ENCODE results near the gene PHF21B. TPM values are rescaled to one million over a fixed set of nuclear protein-coding genes. Genes with fewer than 3 reads are reported as not detected.

PHF21B gene
- total and polyA plus RNA-seq, 12 donors: 0.30 to 4.4 (median 1.8) TPM

DNA sequence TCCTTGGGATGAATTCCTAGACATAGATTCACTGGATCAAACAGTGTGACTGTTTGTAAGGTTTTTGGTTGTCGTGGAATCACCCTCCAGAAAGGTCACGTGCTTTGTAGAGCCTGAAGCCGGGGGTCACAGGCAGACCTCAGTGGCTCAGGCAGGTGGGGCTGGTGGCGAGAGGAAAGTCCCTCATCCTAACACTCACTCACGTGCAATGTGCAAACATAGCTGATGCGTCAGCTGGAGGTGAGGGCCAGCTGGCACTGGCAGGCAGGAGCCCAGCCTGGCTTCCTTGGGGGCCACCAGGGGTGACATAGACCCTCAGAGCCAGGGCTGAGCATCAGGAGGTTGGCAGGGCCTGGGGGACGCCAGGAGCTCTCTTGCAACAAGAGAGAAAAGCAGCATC is 167.4 kb downstream of the PHF21B start:
- no peak overlapping the region for H3K27ac ChIP-seq
- TF ChIP-seq POLR2A (IDR thresholded peaks at IDR 0.05): no peak
- TF ChIP-seq, protein P1, sequence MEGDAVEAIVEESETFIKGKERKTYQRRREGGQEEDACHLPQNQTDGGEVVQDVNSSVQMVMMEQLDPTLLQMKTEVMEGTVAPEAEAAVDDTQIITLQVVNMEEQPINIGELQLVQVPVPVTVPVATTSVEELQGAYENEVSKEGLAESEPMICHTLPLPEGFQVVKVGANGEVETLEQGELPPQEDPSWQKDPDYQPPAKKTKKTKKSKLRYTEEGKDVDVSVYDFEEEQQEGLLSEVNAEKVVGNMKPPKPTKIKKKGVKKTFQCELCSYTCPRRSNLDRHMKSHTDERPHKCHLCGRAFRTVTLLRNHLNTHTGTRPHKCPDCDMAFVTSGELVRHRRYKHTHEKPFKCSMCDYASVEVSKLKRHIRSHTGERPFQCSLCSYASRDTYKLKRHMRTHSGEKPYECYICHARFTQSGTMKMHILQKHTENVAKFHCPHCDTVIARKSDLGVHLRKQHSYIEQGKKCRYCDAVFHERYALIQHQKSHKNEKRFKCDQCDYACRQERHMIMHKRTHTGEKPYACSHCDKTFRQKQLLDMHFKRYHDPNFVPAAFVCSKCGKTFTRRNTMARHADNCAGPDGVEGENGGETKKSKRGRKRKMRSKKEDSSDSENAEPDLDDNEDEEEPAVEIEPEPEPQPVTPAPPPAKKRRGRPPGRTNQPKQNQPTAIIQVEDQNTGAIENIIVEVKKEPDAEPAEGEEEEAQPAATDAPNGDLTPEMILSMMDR (IDR thresholded peaks at IDR 0.05): no peak
- no peaks in the 10 kb centered on the region for H3K9me3 ChIP-seq (replicated peaks in 1 of 3)
- DNase-seq: no peak
- no peaks in the 10 kb centered on the region for H3K36me3 ChIP-seq (replicated peaks in 1 of 2)
- no peaks in the 10 kb centered on the region for H3K27me3 ChIP-seq
- H3K4me1 ChIP-seq (replicated peaks in 1 of 2): no peaks in the 10 kb centered on the region
- intact Hi-C loops (cut with DNase I): no loop called here
- 68 to 72% (median 71%) methylated on average over 5 to 7 of the region's 7 CpGs for WGBS, 4 donors
- H3K4me3 ChIP-seq: no peak overlapping the region

DNA sequence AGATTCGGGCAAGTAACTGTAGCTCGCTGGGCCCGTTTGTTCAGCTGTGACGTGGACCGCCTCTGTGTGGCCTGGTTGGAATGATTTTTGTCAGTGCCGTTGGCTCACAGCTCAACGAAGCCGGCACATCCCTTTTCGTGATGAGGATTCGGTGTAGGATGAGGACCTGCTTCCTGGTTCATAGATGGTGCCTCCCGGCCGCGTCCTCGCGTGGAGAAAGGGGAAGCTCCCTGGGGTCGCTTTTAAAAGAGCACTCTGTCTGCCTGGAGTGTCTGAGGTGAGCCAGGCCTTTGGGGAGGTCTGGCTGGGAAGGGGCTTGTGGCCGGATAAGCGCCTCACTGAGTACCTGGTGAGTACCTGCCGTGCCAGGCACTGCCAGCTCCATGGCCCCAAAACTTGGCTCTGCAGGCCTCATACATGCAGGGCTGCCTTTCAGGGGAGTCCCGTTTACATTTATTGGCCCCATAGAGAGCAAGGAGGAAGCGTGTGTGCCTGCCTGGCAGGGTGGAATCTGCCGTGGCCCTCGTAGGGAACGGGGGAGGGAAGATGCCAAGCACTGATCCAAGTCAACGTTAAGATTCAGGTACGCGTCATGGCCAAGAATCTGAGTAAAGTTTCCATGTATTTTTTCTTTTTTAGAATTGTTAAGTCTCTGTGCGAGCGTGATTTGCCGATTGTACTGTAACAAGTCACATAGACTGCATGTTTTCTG is 169.0 kb downstream of the PHF21B start:
- H3K4me1 ChIP-seq (replicated peaks in 1 of 2): no peaks in the 10 kb centered on the region
- TF ChIP-seq, protein P1 (IDR thresholded peaks at IDR 0.05): no peak
- TF ChIP-seq POLR2A (IDR thresholded peaks at IDR 0.05): no peak
- no peak overlapping the region for H3K27ac ChIP-seq
- no peaks in the 10 kb centered on the region for H3K27me3 ChIP-seq
- DNase-seq: no peak
- no peaks in the 10 kb centered on the region for H3K9me3 ChIP-seq (replicated peaks in 1 of 3)
- H3K36me3 ChIP-seq (replicated peaks in 1 of 2): no peaks in the 10 kb centered on the region
- intact Hi-C loops (cut with DNase I): no loop called here
- WGBS, 4 donors: 80 to 85% (median 83%) methylated on average over 23 to 30 of the region's 30 CpGs
- H3K4me3 ChIP-seq: no peak overlapping the region

DNA sequence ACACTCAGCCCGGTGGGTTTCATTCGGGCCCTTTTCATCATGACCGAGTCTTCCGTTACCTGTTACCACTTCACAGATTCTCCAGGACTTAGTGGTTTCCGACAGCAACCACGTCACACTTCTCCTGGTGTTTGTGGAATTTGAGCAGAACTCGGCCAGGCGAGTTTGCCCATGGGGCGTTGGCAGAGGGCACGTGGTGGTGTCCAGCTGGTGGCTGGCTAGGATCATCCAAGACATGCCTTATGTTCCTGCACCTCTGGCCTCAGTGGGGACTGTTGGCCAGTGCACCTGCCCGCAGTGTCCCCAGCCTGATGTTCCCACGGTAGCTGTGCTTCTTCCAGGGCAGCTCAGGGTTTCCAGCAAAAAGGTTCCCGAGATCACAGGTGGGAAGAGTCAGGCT is 170.1 kb downstream of the PHF21B start:
- Histone ChIP-seq H3K4me3 (no peak overlapping the region), H3K4me1 (replicated peaks in 1 of 2) (no peaks in the 10 kb centered on the region), H3K27ac (no peak overlapping the region), H3K9me3 (replicated peaks in 1 of 3) (no peaks in the 10 kb centered on the region), H3K27me3 (no peaks in the 10 kb centered on the region), H3K36me3 (replicated peaks in 1 of 2) (no peaks in the 10 kb centered on the region)
- DNase-seq: no peak
- intact Hi-C loops (cut with DNase I): no loop called here
- WGBS, 4 donors: 83 to 89% (median 88%) methylated on average over 13 of the region's 13 CpGs
- no peak for TF ChIP-seq POLR2A (IDR thresholded peaks at IDR 0.05)
- TF ChIP-seq, protein P1 (IDR thresholded peaks at IDR 0.05): no peak

DNA sequence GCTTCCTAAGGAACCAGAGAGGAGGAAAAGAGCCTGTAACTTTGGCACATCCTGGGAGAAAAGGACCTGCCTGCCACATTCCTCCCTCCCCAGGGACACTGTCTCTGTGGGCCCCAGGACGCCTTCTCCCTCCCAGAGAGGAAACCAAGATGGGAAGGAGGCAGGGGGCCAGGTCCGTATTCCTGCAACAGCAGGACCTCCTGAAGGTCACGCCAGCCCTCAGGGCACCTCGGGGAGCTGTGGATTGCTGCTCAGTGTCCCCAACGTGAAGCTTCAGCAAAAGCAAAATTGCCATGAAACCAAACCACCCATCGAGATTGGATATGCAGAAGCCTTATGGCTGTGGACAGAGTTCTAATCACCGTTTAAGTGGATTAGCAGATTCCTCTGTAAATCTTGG is 170.7 kb downstream of the PHF21B start:
- H3K36me3 ChIP-seq (replicated peaks in 1 of 2): no peaks in the 10 kb centered on the region
- no peaks in the 10 kb centered on the region for H3K27me3 ChIP-seq
- DNase-seq: no peak
- TF ChIP-seq POLR2A (IDR thresholded peaks at IDR 0.05): no peak
- TF ChIP-seq, protein P1 (IDR thresholded peaks at IDR 0.05): no peak
- no peak overlapping the region for H3K4me3 ChIP-seq
- no peaks in the 10 kb centered on the region for H3K4me1 ChIP-seq (replicated peaks in 1 of 2)
- H3K9me3 ChIP-seq (replicated peaks in 1 of 3): no peaks in the 10 kb centered on the region
- no peak overlapping the region for H3K27ac ChIP-seq
- 62 to 75% (median 69%) methylated on average over 5 to 7 of the region's 7 CpGs for WGBS, 4 donors
- intact Hi-C loops (cut with DNase I): no loop called here
